HG03378 (cell line): Measurements from ENCODE around the gene GAD1.

Experiments
- ATAC-seq: cut with Tn5 transposase; IDR thresholded peaks from one replicate; pipeline ENCODE4 v1.9.1; 2021; ENCODE audit warnings: mild to moderate bottlenecking, moderate library complexity; ENCODE audit not compliant: unreplicated experiment

The GAD1 gene

DNA sequence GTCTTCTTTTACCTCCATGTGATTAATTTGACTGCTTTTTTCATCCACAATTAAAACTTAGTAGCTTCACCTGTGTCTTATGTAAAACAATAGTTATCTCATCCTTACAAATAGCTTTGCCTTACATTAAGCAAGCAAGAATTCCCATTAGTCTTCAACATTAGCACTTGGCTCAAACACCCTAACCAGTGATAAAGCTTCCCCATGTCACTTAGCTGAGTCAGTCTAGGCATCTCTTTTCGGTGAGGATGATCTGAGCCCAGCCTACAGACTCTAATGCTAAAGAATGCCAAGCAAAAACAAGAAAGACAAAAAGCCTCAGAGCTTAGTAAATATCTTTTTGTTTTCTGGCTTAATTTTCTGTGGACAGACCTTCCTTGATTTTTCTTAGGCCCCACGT is 26.1 kb downstream of the GAD1 start:
- ATAC-seq, result no peak

DNA sequence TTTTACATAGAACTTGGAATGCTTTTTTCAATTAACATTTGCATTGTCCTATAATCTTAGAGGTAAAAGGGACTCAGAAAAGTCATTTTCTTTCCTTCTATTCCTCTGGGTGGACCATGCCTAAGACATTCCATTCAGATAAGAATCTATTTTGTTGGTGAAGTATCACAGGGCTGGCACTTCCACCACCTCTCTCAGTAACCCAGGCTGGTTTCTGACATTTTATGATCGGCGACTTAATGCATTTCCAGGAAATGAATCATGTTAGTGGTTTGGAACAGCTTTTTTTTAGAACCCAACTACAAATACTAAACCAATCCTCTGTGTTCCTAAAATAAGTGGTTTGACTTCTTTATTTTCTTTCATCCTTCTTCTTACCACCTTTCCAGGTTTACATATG is 27.0 kb downstream of the GAD1 start:
- no peak for ATAC-seq

DNA sequence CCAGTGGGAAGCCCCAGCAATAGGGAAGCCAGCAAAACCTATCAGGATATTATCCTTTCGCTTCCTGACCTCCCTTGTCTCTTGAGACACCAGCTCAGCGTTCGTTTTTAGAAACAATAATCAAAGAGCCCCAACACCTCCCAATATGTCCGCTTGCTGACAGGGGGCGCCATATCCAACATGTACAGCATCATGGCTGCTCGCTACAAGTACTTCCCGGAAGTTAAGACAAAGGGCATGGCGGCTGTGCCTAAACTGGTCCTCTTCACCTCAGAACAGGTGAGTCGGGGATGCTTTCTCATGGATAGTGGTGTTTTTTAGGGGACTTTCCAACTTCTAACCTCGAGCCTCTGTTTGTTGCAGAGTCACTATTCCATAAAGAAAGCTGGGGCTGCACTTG is 28.7 kb downstream of the GAD1 start:
- ATAC-seq, result no peak

DNA sequence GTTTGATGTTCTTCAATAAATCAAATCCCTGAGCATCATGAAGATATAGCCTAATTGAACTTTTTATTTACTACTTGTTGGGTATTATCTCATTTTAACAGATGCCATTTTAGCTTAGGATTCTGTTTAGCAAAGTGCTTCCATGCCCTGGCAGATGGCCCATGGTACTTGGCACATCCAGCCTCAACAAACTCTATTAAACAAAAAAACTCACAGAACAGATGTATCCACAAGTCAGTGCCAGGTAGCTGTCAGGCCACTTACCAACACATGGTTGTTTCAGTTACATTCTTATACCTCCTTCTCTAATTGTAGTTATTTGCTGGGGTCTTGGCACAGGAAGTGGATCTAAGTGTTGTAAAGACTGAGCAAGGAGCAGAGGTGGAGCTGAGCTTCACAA is 29.6 kb downstream of the GAD1 start:
- no peak for ATAC-seq

DNA sequence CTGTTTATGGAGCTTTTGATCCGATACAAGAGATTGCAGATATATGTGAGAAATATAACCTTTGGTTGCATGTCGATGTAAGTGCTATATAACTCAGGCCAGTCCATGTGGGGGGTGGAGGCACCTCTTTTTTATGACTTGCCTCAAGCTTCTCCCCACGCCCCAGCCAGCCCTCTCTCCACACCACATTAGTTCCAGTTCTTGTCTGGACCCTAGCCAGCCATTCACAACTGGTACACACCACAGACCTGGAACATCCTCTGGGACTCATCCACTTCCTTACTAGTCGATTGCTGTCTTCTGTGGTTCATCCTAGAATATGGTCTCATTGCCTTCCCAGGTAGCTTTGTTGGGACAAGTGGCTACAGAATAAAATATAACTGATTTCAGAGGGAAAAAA is 31.0 kb downstream of the GAD1 start:
- ATAC-seq, result no peak

DNA sequence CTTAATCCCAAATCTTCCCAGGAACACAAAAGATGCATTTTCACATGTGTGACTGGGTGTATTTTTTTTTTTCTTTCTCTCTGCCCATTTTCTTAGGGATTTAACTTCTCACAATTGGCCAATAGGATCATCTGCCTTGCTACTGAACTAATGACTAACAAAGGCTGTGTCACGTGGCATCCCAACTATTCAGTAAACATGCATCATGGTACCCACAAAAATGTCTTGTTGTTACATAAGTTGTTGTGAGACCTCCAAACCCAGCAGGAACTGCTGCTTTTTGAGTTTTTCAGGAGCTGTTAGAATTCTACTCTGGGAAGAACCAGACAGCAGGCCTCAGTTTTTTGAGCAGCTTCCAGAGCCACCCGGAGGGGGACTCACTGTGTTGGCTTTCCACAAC is 31.9 kb downstream of the GAD1 start:
- ATAC-seq, result no peak

DNA sequence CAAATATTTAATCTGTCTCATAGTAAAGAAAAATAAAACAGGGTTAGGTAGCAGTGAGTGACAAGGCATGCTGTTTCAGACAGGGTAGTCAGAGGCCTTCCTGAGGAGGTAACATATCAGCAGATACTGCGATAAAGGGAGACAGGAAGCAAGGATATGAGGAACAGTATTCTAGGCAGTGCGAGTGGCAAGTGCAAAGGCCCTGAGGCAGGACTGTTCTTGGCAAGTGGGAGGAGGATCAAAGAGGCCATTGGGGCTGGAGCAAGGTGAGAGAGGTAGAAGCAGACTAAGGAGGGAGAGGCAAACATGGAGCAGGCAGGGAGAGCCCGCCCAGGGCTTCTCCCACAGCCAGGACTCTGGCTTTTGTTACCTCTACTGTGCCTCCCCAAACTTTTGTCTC is 33.6 kb downstream of the GAD1 start:
- ATAC-seq, result no peak

DNA sequence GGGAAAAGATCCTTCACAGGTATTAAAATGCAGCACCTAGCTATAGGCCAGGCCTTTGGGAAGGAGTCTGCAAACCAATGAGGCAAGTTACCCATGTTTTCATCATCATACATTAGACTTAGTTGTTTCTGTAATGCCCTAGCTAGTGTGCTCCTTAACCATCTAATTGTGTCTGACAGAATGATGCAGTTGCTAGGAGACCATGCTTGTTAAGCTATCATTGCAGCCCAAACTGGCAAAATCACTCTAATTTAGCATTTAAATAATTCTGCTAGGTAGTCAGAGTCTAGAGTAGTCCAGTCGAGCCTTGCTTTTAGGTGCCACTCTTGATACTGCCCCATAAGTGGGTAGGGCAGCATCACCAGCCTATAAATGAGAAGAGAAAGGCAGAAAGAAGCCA is 34.9 kb downstream of the GAD1 start:
- ATAC-seq, result no peak

DNA sequence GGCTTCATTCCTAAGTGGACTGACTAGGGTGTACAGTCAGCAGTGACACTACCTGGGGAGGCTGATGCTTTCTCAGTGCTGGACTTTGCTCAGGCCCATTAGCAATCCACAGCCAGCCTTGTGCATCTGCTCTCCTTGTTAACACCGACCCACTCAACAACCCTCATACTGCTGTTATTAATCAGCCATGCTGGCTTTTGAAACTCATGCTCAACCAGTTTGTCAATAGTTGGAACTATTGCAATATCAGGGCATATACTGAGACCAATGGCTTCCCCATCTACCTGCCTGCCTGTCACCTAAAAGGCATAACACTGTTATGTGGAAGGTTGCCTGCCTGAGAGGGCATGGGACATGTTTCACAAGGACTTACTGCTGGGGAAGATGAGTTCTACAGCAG is 39.4 kb downstream of the GAD1 start:
- no peak for ATAC-seq

DNA sequence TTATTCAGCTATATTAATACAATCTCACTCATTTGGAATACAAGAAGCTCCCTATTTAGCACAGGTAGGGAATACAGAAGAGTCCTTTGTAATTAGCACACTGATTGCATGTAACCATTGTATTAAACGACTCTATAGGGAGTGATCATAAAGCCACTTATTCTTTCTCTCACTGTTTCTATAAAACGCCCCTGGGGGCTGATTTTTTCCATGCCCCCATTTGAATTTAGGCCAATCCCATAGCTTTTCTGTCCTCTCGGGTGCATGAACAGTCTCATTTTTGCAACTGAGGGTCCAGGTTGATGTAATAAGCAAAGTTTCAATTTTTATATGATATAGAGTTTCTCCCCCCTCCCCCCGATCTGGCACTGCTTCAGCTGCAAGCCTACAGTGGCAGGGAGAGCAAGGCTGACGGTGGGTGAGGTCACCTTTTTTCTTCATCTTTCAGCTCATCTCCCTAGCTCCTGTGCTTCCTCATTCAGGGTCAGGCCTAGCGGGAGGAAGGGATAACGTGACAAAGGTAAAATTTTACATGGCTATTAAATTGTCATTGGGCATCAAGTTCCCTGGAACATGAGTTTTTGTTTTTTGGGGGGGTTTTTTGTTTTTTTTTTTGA is 45.7 kb downstream of the GAD1 start:
- no peak for ATAC-seq

DNA sequence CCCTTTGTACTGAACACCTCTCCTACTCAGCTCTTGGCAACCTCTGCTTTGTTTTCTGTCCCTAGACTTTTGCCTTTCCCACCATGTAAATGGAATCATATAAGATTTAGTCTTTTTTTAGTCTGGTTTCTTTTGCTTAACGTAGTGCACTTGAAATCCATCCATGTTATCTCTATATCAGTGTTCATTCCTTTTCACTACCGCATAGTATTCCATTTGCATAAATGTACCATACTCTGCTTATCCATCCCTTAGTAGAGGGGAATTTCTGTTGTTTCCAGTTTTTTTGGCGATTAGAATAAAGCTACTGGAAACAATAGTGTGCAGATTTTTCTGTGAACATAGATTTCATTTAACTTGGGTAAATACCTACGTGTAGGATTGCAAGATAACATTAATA is 46.4 kb downstream of the GAD1 start:
- ATAC-seq, result no peak

DNA sequence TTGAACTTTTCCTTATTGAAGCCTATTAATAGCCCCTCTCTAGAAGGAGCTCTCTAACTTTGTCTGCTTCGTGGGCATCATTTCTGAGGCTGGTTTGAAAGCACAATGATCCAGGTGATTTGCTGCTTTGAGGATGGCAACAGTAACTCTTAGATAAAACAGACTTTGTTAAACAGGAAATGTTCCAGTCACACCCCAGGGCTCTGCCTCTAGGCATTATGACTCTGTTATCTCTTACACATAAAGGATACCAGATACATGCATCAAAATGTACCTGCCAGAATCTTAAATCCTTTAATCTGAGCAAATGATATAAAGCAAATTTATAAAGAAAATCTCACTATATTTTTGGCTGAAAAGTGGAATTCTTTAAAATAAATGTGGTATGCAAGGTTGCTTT is 52.3 kb downstream of the GAD1 start:
- no peak for ATAC-seq

DNA sequence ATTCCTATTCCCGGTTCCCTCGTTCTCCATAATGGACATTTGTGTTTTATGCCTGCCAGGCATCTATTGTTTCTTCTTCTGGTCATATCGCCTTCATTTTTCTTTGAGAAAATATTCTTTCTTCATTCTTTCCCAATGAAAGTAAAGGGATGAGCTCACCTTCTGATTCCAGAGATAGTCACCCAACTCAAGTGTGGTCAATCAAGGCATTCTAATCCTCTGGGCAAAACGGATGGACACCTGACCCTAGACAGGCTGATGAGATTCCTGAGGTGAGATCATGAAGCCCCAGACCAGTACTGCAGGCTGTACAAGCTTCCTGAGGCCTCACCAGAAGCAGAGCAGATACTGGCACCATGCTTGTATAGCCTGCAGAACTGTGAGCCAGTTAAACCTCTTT is 52.8 kb downstream of the GAD1 start:
- no peak for ATAC-seq

DNA sequence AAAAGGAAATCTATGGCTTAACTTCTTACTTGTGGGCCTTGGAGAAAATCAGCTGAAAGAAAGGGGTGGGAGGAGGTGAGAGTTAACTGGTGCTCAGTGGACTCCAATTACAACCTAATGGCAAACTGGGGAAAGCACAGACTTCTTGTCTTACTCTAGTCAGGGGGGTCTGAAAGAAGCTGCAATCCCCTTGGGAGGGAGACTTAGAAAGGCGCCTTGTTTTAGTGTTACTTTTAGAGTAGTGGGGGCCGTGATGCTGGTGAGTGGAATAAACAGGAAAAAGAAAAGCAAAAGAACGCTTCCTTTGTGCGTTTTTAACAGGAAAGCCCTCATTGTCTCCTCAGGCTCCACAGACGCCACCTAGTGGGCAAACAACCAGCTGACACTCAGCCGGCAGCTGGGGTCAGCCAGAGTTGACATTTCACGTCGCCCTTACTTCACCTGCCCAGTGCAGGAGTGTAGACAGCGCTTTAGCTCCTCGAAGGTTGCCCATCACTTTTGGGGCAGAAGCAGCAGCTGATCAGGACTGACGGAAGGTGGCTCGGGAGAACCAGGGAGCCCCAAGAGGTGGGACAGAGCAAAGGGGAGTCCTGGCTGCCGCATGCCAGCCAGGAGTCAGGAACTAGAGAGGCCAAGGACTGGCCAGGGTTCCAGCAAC is 56.5 kb downstream of the GAD1 start:
- peak; percentile 87 for ATAC-seq

DNA sequence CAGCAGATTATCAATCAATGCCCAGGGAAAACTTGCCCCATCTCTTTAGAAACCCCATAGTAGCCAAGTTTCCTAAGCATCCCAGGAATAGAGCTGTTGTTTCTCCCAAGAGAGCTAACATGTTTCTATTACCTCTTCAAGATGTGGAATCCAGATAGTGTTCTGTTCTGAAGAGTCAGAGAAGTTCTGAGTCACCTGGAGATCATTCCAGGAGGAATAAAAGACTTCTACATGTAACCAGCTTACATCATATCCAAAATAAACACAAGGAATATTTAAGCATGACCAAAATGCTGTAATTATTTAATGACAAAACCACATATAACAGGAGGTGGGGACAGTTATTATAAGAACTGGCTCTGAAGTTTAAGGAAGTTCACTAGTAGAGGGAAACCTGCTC is 61.4 kb downstream of the GAD1 start:
- ATAC-seq, result no peak

DNA sequence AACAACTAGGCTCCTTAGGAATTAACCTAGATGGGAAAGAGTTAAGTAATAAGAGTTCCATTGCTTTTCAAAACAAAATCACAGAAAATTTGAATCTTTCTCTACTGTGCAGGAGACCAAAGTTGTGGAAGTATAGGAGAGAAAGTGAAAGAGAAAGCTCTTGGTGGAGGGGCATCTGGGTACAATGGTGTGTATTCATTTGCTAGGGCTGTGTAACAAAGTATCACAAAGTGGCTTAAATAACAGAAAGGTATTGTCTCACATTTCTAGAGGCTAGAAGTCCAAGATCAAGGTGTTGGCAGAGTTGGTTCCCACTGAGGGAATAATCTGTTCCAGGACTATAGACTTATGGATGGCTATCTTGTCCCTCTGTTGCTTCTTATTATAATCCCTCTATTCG is 61.8 kb downstream of the GAD1 start:
- ATAC-seq, result no peak

DNA sequence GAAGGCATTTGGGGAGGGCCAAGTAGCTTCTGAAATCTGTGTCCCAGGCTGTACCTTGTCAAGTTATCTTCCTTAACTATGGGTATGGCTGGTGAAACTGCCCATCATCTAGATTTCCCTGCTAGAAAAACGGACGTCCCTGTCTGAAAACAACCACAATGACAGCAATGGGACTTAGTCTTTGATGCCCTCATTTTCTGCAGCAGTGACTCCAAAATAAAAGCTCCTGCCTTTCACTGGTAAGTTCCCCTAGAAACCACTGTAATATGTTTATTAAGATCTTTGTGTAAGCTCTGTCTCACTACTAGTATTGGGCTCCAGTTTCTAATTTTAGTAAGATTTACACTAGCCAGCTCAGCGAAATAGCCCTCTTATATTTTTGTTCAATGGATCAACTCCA is 65.2 kb downstream of the GAD1 start:
- no peak for ATAC-seq

DNA sequence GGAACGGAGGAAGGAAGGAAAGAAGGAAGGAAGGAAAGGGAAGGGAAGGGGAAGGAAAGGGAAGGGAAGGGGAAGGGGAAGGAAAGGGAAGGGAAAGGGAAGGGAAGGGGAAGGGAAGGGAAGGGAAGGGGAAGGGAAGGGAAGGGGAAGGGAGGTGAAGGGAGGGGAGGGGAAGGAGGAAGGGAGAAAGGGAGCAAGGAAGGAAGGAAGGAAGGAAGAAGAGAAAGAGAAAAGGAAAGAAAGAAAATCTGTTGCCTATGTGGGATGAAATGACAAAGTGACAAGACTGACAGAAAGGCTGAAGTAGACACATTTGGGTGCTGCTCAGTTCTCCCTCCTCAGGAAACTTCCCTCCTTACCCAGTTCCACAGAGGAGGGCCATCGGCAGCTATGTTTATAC is 66.1 kb downstream of the GAD1 start:
- ATAC-seq, result no peak

DNA sequence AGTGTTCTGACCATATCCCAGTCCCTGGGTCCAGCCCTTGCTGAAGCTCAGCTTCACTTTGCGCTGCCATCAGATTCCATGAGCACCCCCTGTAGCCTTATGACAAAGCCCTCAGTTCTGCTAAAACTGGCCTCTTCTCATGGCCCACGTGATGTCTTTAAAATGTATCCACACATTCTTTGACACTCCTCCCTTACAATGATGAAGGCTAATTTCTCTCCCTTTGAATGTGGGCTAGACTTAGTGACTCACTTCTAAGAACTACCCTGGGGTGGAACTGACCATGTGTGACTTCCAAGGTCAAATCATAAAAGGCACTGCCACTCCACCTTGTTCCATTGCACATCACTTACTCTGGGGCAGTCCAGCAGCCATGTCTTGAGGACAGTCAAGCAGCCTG is 67.0 kb downstream of the GAD1 start:
- ATAC-seq, result no peak

DNA sequence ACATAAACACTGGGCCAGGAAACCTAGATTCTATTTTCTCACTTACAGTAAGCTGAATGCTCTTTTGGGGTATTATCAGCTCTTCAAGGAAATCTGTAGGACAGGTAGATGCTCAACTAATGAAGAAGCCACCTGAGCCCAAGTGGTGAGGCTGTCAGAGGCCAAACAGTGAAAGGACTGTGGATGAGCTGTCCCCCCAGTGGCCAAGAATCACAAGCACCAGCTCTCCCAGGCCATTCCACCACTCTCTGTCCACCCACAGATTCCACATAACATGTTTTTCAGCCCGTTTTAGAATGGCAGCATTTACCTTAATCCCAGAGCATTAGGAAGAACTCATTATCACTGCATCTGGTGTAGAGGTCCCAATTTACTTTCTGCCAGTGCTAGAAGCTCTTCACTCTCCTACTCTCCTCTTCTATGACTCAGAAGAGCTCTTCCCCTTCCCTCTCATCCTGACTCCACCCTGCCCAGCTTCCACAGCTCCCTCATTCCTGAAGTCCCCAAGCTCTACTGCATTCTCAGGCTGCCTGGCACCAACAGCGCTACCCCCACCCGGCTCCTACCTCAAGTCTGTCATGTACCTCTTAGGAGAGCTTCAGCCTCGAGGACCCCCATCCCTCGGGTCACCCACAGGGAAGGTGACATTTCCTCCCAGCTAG is 68.6 kb downstream of the GAD1 start:
- no peak for ATAC-seq

DNA sequence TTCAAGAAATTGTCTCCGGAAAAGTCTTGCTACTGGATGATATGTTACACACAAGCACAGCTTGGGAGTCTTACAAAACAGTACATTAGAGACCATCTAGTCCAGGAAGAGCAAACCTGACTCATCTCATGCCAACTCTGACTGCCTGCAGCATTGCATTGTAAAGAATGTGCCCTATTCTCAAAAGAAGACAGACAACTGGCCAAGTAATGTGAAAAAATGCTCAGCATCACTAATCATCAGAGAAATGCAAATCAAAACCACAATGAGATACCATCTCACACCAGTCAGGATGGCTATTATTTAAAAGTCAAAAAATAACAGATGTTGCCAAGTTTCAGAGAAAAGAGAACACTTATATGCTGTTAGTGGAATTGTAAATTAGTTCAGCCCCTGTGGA is 69.7 kb downstream of the GAD1 start:
- no peak for ATAC-seq

DNA sequence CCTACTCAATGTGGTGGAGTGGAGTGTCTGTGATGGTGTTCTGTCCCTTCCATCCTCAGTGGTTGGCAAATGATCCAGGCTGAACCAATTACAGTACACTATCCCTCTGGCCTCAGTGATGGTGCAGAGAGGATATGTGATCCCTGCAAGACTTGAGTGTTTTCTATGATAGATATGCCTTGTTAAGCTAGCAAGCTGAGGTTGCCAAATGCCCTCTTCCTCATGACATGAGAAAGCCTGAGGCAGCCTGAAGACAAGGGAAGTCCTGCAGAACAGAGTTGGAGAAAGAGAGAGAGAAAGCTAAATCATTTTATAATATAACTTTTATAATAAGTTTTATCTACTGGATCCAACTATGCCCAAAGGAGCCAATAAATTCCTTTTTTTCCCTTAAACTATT is 70.8 kb downstream of the GAD1 start:
- no peak for ATAC-seq

DNA sequence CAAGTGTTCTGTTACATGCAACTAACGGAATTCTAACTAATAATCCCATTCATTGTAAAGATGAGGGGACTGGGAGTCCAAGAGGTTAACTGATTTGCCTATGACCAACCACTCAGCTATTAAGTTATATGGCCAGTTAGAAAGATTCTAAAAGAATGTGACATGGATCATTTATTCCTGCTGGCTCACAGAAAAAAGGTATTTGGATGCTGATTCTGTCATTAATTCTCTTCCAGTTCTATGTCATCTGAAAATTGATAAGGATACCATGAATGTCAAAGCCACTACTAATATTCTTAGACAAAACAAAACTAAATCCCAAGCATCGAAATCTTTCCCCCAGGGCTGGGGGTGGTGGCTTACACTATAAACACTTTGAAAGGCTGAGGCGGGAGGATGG is 71.2 kb downstream of the GAD1 start:
- ATAC-seq, result no peak
